ENCODE data around the gene RPL13A. TPM values are rescaled to one million over a fixed set of nuclear protein-coding genes. Genes with fewer than 3 reads are reported as not detected.

Gene RPL13A
- total and polyA plus RNA-seq, 2 of the 13 experiments (the other 11 are each of a cell fraction or from before 2014, with no cell fraction given) = 2,601 to 3,407 TPM

- FAIRE-seq (no peak), DNase-seq (ENCODE audit: low spot score) (no peak), ATAC-seq (no peak)
- Histone ChIP-seq H3K36me3 (replicated peaks in 1 of 2; ENCODE audit: control insufficient read depth in 1 of 2, insufficient read depth in 2 of 2, low read length in 2 of 2) (peaks cover 6 to 25% of the 10 kb centered on the region in 2 experiments; a peak in 3 of 5 replicates), H3K9ac (ENCODE audit: insufficient read depth, low read depth, low read length) (no peak overlapping the region), H3K79me2 (ENCODE audit: insufficient read depth, low read length) (peaks cover 11% of the 10 kb centered on the region), H3K27ac (ENCODE audit: extremely low read length, insufficient read depth, low read length) (no peak overlapping the region), H3K4me3 (replicated peaks in 1 of 3; ENCODE audit: insufficient read depth in 1 of 3, low read depth in 2 of 3, low read length in 3 of 3) (no peak overlapping the region), H3K9me3 (ENCODE audit: low read length) (no peaks in the 10 kb centered on the region), H4K20me1 (ENCODE audit: insufficient read depth, low read length) (peaks cover 5% of the 10 kb centered on the region; the same call in 1 of the 2 replicates), H3K4me2 (ENCODE audit: low read depth, low read length) (no peak overlapping the region), H3K4me1 (ENCODE audit: insufficient read depth, low read length) (peaks cover 38% of the 10 kb centered on the region), H2AFZ (ENCODE audit: low read length) (no peak overlapping the region), H3K27me3 (ENCODE audit: control insufficient read depth in 1 of 2, insufficient read depth in 2 of 2, low read length in 2 of 2) (peaks cover 0 to 13% of the 10 kb centered on the region in 2 experiments; a peak in 3 of 5 replicates)
- intact Hi-C loops (cut with micrococcal nuclease; ENCODE audit: unreplicated experiment) (no loop called here), in situ Hi-C loops (cut with HindIII; ENCODE audit: extremely low pct_ligation_motif_present, low pct_unique_long_range_greater_than_20kb) (no loop called here)
- no peak for TF ChIP-seq RBM39 (IDR thresholded peaks at IDR 0.05; ENCODE audit: low read depth, low read length, poor library complexity, severe bottlenecking)
- TF ChIP-seq ZNF770 (CRISPR knock-in tag; IDR thresholded peaks at IDR 0.05) = peak; percentile 87
- TF ChIP-seq ZNF841 (CRISPR knock-in tag; IDR thresholded peaks at IDR 0.05; ENCODE audit: borderline replicate concordance) = no peak
- 0 out of 2 replicates have a peak, but pooled peaks have one; percentile 5 for TF ChIP-seq POLR2G (IDR thresholded peaks at IDR 0.05; ENCODE audit: low read depth, low read length)
- TF ChIP-seq GATAD1 (CRISPR knock-in tag; IDR thresholded peaks at IDR 0.05) = no peak
- peak; percentile 88 for TF ChIP-seq ZNF263 (CRISPR knock-in tag; IDR thresholded peaks at IDR 0.05)
- TF ChIP-seq ZNF574 (CRISPR knock-in tag; IDR thresholded peaks at IDR 0.05) = peak; percentile 90
- TF ChIP-seq KAT8 (CRISPR knock-in tag; IDR thresholded peaks at IDR 0.05) = no peak
- CTCF ChIA-PET (ENCODE audit: low intra/inter-chr PET ratio, low total read pairs) = interaction anchor here (1.2 kb wide), 1 partner anchor 54 kb away, joined by 3 read pairs; no protein-coding TSS in a partner anchor
- POLR2A ChIA-PET = interaction anchor here (0.7 kb wide), 1 partner anchor 231 kb away, joined by 3 read pairs; no protein-coding TSS in a partner anchor
- 80% methylated on average over 2 of the region's 3 CpGs for WGBS (ENCODE audit: low lambda C conversion rate)
- no TSS peak for BruUV-seq (replicated peaks)
These were observed 41.4 kb upstream of the RPL13A start for GRCh38 chr19:49445997-49446396.

Measured in HepG2 (cell line).